ENCODE results near the gene ATF6B.
A peak's percentile ranks its signal among the peaks of the same experiment; 100 is the strongest.
"Not testable (repeated sequence)": the region's sequence is repeated elsewhere in the genome, so short reads cannot be mapped to it uniquely, and the experiment has no call there.

Gene ATF6B

GRCh38 chr6:32102255-32102654, 25.8 kb downstream of the ATF6B start:
- DNase-seq: no peak

GRCh38 chr6:32100251-32100650, 27.8 kb downstream of the ATF6B start:
- DNase-seq: not testable (repeated sequence)

- DNase-seq: no peak
These were observed 30.7 kb downstream of the ATF6B start for GRCh38 chr6:32097364-32097763.

GRCh38 chr6:32096394-32097258, 31.4 kb downstream of the ATF6B start:
- DNase-seq: no peak

- DNase-seq: no peak
These were observed 32.0 kb downstream of the ATF6B start for GRCh38 chr6:32096087-32096393.

- DNase-seq: no peak
These were observed 32.5 kb downstream of the ATF6B start for GRCh38 chr6:32095338-32096086.

- no peak for DNase-seq
These were observed 35.1 kb downstream of the ATF6B start for GRCh38 chr6:32092760-32093497.

- no peak for DNase-seq
These were observed 38.8 kb downstream of the ATF6B start for GRCh38 chr6:32089082-32089828.

GRCh38 chr6:32088487-32089049, 39.5 kb downstream of the ATF6B start:
- DNase-seq: no peak

GRCh38 chr6:32087574-32088486, 40.2 kb downstream of the ATF6B start:
- peak; percentile 79 for DNase-seq

GRCh38 chr6:32086661-32087573, 41.1 kb downstream of the ATF6B start:
- peak; percentile 65 for DNase-seq

- DNase-seq: no peak
These were observed 42.1 kb downstream of the ATF6B start for GRCh38 chr6:32085759-32086459.

GRCh38 chr6:32084780-32085179, 43.3 kb downstream of the ATF6B start:
- DNase-seq: no peak

GRCh38 chr6:32083812-32084768, 44.0 kb downstream of the ATF6B start:
- DNase-seq: no peak

GRCh38 chr6:32082935-32083334, 45.1 kb downstream of the ATF6B start:
- DNase-seq: no peak

GRCh38 chr6:32082478-32082877, 45.6 kb downstream of the ATF6B start:
- DNase-seq: no peak

GRCh38 chr6:32081168-32081990, 46.7 kb downstream of the ATF6B start:
- DNase-seq: no peak
